ENCODE data around the gene DHRS7. TPM values are rescaled to one million over a fixed set of nuclear protein-coding genes. Genes with fewer than 3 reads are reported as not detected.
A peak's percentile ranks its signal among the peaks of the same experiment; 100 is the strongest.

DHRS7 gene
- total and polyA plus RNA-seq, 9 of the 15 experiments (the other 6 are each of a cell fraction or from before 2014, with no cell fraction given) = 10.2 to 20.1 (median 15.7) TPM

- TF ChIP-seq ZBTB40 (IDR thresholded peaks at IDR 0.05) (no peak), ZBTB40 (CRISPR knock-in tag; IDR thresholded peaks at IDR 0.05) (no peak), ZNF217 (CRISPR knock-in tag; IDR thresholded peaks at IDR 0.05) (no peak), FOXP1 (CRISPR knock-in tag; IDR thresholded peaks at IDR 0.05) (0 out of 2 replicates have a peak, but pooled peaks have one; percentile 56), GABPB1 (CRISPR knock-in tag; IDR thresholded peaks at IDR 0.05) (peak; percentile 50; the same call in 1 of the 2 replicates), ELK3 (CRISPR knock-in tag; IDR thresholded peaks at IDR 0.05) (no peak), LARP7 (IDR thresholded peaks at IDR 0.05) (no peak), ZNF239 (CRISPR knock-in tag; IDR thresholded peaks at IDR 0.05) (no peak), DPF2 (IDR thresholded peaks at IDR 0.05) (no peak), ZMIZ1 (IDR thresholded peaks at IDR 0.05; ENCODE audit: low read depth in 2 of 2, low read length in 2 of 2) (no peak), ZBTB34 (CRISPR knock-in tag; IDR thresholded peaks at IDR 0.05) (no peak), ZNF224 (CRISPR knock-in tag; IDR thresholded peaks at IDR 0.05) (no peak)
Observed at GRCh38 chr14:60164712-60165546, at the start of gene DHRS7 (continued).
